OCI-LY1 (cell line): ENCODE data around the gene INPP4A.

Source experiments
- H2AFZ ChIP-seq: fragments of 200-600 bp; sonication (generic), shearing (Covaris generic); 2 replicates; pipeline ENCODE4 v1.6.0; 2014; ENCODE audit warnings: antibody characterized with exemption, mild to moderate bottlenecking, low read length
- H3F3A ChIP-seq: fragments of 200-600 bp; sonication (generic), shearing (Covaris generic); 2 replicates; pipeline ENCODE4 v1.6.0; 2014; ENCODE audit warnings: mild to moderate bottlenecking, antibody characterized with exemption, low read length, moderate library complexity; ENCODE audit not compliant: insufficient read depth
- H3K27ac ChIP-seq: fragments of 200-600 bp; sonication (generic); 2 replicates; pipeline ENCODE4 v1.5.1; 2014; ENCODE audit warnings: low read length, mixed run types, mild to moderate bottlenecking, low read depth; ENCODE audit not compliant: poor library complexity, severe bottlenecking
- H3K27me3 ChIP-seq: fragments of 200-600 bp; sonication (generic); 2 replicates; pipeline ENCODE4 v1.6.0; 2014; ENCODE audit warnings: antibody characterized with exemption, mild to moderate bottlenecking, low read length, moderate library complexity; ENCODE audit not compliant: insufficient read depth
- H3K36me3 ChIP-seq: fragments of 200-600 bp; sonication (generic); 2 replicates; pipeline ENCODE4 v1.6.1; 2014; ENCODE audit warnings: mild to moderate bottlenecking, antibody characterized with exemption, low read length, moderate library complexity, mixed read lengths; ENCODE audit not compliant: insufficient read depth
- H3K4me1 ChIP-seq: fragments of 200-600 bp; sonication (generic); 2 replicates; pipeline ENCODE4 v1.5.1; 2014; ENCODE audit warnings: mild to moderate bottlenecking, low read length, moderate library complexity; ENCODE audit not compliant: insufficient read depth, severe bottlenecking
- H3K4me2 ChIP-seq: fragments of 200-600 bp; sonication (generic), shearing (Covaris generic); 2 replicates; pipeline ENCODE4 v1.6.1; 2014; ENCODE audit warnings: low read length
- H3K4me3 ChIP-seq: fragments of 200-600 bp; sonication (generic); 2 replicates; pipeline ENCODE4 v1.5.1; 2014; ENCODE audit warnings: low read length, low read depth, mild to moderate bottlenecking, mixed read lengths; ENCODE audit not compliant: poor library complexity, severe bottlenecking
- H3K79me2 ChIP-seq: fragments of 200-600 bp; shearing (Covaris generic); 2 replicates; pipeline ENCODE4 v1.6.1; 2016; ENCODE audit warnings: mixed run types, low read length, mixed read lengths; ENCODE audit not compliant: insufficient read depth
- H3K9ac ChIP-seq: fragments of 200-600 bp; sonication (generic), shearing (Covaris generic); 2 replicates; pipeline ENCODE4 v1.6.1; 2014; ENCODE audit warnings: mild to moderate bottlenecking, low read length, mixed read lengths
- H3K9me2 ChIP-seq: fragments of 200-600 bp; sonication (generic), shearing (Covaris generic); 2 replicates; pipeline ENCODE4 v1.6.1; 2014; ENCODE audit warnings: low read depth, mild to moderate bottlenecking, low read length, mixed read lengths
- H3K9me3 ChIP-seq: fragments of 200-600 bp; shearing (Covaris generic); 2 replicates; pipeline ENCODE4 v1.6.1; 2014; ENCODE audit warnings: low read length, mixed read lengths
- H4K20me1 ChIP-seq: fragments of 200-600 bp; sonication (generic), shearing (Covaris generic); 2 replicates; pipeline ENCODE4 v1.6.0; 2016; ENCODE audit warnings: mild to moderate bottlenecking, low read length; ENCODE audit not compliant: insufficient read depth
- CTCF ChIP-seq: fragments of 200-600 bp; sonication (generic), shearing (Covaris generic); IDR thresholded peaks from 2 replicates; pipeline ENCODE4 v1.5.1; 2017; ENCODE audit warnings: mild to moderate bottlenecking, antibody characterized with exemption, low read length, moderate library complexity, mixed read lengths
- EZH2 ChIP-seq: fragments of 200-600 bp; sonication (generic), shearing (Covaris generic); IDR thresholded peaks from 2 replicates; pipeline ENCODE4 v1.8.0; 2017; ENCODE audit warnings: borderline replicate concordance, mixed run types, mild to moderate bottlenecking, antibody characterized with exemption, low read length, moderate library complexity, mixed read lengths

Gene INPP4A

DNA sequence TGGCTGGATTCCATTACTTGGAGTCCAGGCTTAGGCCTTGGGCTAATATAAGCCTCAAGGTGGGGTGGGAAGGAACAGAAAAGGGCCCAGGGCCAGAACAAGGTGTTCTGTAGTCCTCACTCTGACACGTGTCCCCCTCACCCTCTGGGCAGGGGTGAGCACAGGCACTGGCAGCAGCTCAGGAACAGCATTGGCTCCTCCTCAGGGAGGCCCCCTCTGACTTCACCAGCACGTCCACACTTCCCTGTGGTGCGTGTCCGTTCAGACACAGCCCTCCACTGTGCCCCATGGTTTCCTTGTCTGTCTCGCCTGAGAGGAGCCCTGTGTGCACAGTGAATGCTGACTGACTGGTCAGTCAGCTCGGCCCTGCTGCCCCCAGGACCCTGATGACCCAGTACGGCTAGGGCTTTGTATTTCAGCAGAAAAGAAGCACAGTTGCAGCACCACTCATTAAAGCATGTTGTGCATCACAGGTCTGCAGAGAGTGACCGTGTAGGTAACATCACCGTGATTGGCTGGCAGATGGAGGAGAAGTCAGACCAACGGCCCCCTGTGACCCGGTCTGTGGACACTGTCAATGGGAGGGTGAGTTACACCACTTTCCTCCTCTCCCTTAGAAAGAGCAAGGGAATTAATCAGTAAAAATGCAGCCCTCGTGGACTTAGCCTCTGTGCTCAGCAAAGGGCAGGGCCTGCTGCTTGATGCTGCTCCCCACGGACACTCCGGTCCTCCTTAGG lies 92.9 kb downstream of the INPP4A start:
- Histone ChIP-seq H3K27me3 (no peaks in the 10 kb centered on the region), H3K79me2 (no peaks in the 10 kb centered on the region), H3K4me3 (no peak overlapping the region), H2AFZ (no peak overlapping the region), H3K9me3 (no peaks in the 10 kb centered on the region), H3F3A (no peaks in the 10 kb centered on the region), H3K27ac (no peak overlapping the region), H3K9me2 (no peaks in the 10 kb centered on the region), H3K4me2 (no peak overlapping the region), H3K36me3 (no peaks in the 10 kb centered on the region), H4K20me1 (no peaks in the 10 kb centered on the region), H3K4me1 (no peaks in the 10 kb centered on the region), H3K9ac (no peak overlapping the region)
- TF ChIP-seq EZH2, result no peak
- TF ChIP-seq CTCF, result no peak

DNA sequence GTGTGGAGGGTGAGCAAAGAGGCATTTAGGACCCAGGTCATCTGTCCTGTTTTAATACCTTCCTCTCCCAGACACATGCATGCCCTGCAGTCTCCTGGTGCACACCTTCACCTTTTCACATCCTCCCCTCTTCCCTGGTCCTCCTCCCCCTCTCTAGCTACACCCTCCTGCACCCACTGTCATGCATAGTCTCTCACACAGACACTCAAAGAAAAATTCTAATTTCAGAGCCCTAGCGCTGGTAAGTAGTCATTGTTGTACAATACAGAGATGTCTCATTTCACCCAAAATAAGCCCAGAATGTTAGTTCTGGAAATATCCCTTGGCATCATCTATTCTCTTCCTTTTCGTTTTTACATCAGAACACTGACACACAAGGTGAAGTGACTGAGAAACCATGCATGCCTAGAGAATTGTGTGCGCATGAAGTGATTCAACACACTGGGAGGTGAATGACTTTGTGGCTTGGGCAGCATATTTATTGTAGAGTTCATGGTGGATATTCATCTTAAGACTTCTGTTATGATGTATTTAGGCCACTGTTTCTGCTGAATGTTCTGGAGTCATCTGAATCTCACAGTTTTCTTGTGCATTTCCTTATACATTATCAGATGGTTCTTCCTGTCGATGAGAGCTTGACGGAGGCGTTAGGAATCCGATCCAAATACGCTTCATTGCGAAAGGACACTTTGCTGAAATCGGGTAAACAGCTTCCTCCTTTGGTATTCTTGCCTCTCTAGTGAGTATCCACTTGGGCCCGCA lies 93.8 kb downstream of the INPP4A start:
- no peak overlapping the region for H3K4me2 ChIP-seq
- H3F3A ChIP-seq, result no peaks in the 10 kb centered on the region
- H3K79me2 ChIP-seq, result no peaks in the 10 kb centered on the region
- H3K27ac ChIP-seq, result no peak overlapping the region
- H4K20me1 ChIP-seq, result no peaks in the 10 kb centered on the region
- H3K4me3 ChIP-seq, result no peak overlapping the region
- no peak overlapping the region for H3K9ac ChIP-seq
- no peak overlapping the region for H2AFZ ChIP-seq
- no peaks in the 10 kb centered on the region for H3K36me3 ChIP-seq
- H3K27me3 ChIP-seq, result no peaks in the 10 kb centered on the region
- no peaks in the 10 kb centered on the region for H3K9me3 ChIP-seq
- TF ChIP-seq CTCF, result no peak
- TF ChIP-seq EZH2, result no peak
- H3K4me1 ChIP-seq, result no peaks in the 10 kb centered on the region
- no peaks in the 10 kb centered on the region for H3K9me2 ChIP-seq

DNA sequence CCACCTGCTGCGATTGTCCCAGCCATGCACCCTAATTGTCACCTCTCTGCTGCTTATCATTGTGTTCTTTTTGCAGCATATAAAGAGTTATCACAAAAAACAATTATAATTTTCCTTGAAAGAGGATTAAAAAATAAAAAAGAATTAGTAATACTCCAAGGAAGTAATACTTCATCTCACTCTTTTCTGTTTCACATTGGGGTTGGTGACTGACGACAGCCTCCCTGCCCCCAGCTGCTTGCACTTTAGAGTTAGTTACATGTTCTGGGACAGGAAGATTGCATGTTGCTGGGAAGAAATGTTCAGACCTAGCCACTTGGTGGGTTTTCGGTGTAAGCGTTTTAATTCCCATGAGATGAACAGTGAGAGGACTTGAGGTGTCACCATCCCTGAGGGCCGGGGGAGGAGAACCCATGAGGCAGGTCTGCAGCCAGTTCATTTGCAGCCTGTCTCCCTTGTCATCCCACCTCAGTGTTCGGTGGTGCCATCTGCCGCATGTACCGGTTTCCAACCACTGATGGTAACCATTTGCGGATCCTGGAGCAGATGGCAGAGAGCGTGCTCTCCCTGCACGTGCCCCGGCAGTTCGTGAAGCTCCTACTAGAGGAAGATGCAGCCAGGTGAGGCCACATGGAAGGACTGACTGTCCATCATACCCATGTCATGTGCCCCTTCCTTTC lies 94.5 kb downstream of the INPP4A start:
- H3K9ac ChIP-seq, result no peak overlapping the region
- no peaks in the 10 kb centered on the region for H3K36me3 ChIP-seq
- no peaks in the 10 kb centered on the region for H3K27me3 ChIP-seq

More for the DNA sequence above, 94.5 kb downstream of the INPP4A start:
- no peak overlapping the region for H3K27ac ChIP-seq
- no peaks in the 10 kb centered on the region for H3F3A ChIP-seq
- H3K9me2 ChIP-seq, result no peaks in the 10 kb centered on the region
- no peaks in the 10 kb centered on the region for H4K20me1 ChIP-seq
- no peaks in the 10 kb centered on the region for H3K9me3 ChIP-seq
- H3K4me2 ChIP-seq, result no peak overlapping the region
- H3K4me1 ChIP-seq, result no peaks in the 10 kb centered on the region
- no peaks in the 10 kb centered on the region for H3K79me2 ChIP-seq
- no peak for TF ChIP-seq EZH2
- H3K4me3 ChIP-seq, result no peak overlapping the region
- no peak overlapping the region for H2AFZ ChIP-seq
